Measurements from ENCODE around the gene HEMK1. TPM values are rescaled to one million over a fixed set of nuclear protein-coding genes. Genes with fewer than 3 reads are reported as not detected.

HEMK1 gene
- total RNA-seq, 1 experiment from 2014 or later: 18.3 TPM

DNA sequence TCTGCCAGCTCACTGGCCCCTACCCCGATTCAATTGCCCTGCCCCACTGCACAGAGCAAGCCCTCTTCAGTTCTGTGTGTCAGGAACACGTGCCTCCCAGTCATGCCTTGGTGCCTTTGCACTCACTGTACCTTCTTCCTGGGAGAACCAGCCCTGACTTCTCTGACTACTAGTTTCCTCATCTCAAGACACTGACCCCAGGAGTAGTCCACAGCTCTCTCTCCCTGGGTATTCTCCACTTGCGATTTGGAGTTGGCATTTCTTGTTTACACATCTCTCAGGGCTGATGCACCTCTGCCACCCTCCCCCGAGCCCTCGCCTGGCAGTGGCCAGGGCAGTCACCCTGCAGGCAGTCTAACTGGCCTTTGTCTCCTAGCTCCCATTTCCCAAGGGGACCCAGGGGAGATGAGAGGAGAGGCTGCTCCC lies 36.6 kb downstream of the HEMK1 start:
- in situ Hi-C loops (cut with HindIII; ENCODE audit: low pct_unique_long_range_greater_than_20kb, low sequenced_read_pairs): no loop called here
- DNase-seq (ENCODE audit: low read depth, low spot score): peak; percentile 58

DNA sequence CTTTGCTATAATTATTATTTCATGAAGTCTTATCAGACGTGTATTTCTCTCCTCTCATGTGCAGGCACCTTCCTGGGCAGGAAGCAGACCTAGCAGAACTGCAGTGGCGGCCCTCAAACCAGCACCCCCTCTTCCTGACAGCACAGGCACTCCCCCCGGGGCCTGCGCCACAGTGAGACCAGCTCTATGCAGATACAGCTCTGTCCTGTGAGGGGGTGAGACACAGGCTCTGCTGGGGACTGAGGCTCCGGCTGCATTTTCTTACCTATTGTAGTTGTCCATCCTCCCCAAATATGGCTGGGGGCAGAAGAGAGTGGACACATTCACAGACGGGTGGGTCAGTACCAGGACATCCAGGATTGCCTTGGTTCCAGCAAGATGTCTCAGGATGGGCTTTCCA lies 37.3 kb downstream of the HEMK1 start:
- in situ Hi-C loops (cut with HindIII; ENCODE audit: low pct_unique_long_range_greater_than_20kb, low sequenced_read_pairs): no loop called here
- no peak for DNase-seq (ENCODE audit: low read depth, low spot score)

DNA sequence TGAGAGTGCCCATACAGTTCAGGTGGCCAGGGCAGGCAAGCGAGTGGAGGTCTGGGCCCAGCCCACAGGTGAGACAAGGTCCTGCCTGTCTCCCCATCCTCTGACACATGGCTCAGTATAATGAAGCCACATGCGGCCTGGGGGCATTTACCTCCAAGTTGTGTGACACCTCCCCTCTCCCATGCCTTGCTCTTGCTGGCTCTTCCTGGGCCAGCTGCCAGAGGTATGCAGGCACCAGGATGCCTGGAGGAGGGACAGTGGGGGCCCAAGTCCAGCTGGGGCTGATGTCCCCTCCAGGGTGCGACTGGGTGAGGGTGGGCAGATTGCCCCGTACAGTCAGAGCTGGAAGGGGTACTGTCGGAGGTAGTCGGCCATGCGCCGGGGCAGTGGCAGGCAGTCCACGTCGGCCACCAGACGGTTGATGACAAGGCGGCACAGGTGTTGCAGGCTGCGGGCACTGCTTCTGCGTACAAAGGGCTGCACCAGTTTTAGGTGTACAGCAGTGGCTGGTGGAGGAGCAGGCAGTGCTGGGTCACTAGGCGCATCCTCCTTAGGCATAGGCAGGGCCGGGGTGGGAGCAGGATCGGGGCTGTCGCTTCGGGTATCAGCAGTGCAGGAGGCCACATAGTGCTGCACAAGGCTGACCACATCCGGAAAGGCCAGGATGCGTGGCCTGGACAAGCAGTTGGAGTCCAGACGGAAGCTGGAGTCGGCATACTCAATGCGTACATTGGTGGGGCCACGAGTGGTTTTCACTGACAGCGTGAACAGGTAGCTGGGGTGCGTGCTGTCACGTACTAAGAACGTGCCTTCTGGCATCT lies 38.2 kb downstream of the HEMK1 start:
- in situ Hi-C loops (cut with HindIII; ENCODE audit: low pct_unique_long_range_greater_than_20kb, low sequenced_read_pairs): no loop called here
- no peak for DNase-seq (ENCODE audit: low read depth, low spot score)

DNA sequence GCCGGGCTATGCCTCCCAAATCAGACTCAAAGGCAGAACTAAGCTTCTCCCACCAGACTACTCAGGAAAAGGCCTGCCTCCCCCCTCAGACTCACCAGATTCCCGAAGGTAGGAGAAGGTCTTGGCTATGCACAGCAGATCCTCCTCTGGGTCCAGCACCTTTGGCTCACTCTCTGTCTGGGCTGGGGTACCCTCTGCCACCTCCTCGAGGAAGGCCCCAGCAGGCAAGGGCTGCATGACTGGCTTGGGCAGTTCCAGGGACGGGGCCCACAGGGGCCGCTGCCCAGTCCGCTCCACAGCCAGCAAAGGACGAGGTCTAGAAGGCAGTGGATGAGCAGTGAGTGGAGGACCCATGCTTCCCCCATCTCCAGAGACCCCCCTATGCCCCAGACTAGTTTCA lies 39.0 kb downstream of the HEMK1 start:
- in situ Hi-C loops (cut with HindIII; ENCODE audit: low pct_unique_long_range_greater_than_20kb, low sequenced_read_pairs): no loop called here
- no peak for DNase-seq (ENCODE audit: low read depth, low spot score)

DNA sequence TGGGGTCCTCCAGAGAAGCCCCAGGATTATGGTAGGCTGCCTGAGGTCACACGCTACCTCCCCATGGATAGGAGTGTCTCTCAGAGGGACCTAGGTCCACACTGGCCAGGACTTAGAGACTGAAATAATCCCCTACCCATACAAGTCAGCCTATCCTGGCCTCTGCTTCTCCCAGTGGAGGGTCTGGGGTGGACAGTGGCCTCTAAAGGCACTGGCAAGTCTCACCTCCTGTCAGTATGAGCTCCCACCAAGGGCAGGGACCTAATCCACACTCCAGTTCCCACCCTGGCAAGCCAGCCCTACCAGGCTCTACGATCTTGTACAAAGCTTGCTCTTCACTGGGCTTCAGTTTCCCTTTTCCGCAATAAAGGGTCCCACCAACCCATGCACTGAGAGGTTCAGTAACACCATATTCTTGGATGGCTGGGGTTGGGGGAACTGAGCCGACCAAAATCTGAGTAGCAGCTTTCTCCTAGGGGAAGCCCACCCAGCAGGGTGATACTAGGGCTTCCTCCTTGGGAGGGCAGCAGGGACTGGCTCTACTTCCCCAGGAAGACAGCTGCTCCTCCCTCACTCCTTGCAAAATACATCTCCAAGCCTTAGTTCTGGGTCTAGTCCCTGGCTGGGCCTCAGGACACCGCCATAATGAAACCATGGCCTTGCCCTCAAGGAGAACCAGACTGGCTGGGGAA lies 39.9 kb downstream of the HEMK1 start:
- DNase-seq (ENCODE audit: low read depth, low spot score): no peak
- in situ Hi-C loops (cut with HindIII; ENCODE audit: low pct_unique_long_range_greater_than_20kb, low sequenced_read_pairs): no loop called here

DNA sequence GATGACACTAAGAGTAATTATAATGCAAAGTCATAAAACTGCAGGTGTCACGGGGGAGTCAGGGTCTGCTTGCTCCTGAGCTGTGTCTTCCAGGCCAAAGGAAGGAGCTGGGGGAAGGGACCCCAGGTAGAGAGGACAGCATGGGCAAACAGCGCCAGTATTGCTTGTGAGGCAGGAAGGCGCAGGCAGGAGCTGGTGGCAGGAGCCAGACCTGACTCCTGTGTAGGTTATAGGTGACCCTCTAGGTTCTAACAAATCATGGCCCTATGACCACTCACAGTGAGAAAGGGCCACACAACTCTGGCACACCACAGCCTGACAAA lies 40.4 kb downstream of the HEMK1 start:
- in situ Hi-C loops (cut with HindIII; ENCODE audit: low pct_unique_long_range_greater_than_20kb, low sequenced_read_pairs): no loop called here
- no peak for DNase-seq (ENCODE audit: low read depth, low spot score)

DNA sequence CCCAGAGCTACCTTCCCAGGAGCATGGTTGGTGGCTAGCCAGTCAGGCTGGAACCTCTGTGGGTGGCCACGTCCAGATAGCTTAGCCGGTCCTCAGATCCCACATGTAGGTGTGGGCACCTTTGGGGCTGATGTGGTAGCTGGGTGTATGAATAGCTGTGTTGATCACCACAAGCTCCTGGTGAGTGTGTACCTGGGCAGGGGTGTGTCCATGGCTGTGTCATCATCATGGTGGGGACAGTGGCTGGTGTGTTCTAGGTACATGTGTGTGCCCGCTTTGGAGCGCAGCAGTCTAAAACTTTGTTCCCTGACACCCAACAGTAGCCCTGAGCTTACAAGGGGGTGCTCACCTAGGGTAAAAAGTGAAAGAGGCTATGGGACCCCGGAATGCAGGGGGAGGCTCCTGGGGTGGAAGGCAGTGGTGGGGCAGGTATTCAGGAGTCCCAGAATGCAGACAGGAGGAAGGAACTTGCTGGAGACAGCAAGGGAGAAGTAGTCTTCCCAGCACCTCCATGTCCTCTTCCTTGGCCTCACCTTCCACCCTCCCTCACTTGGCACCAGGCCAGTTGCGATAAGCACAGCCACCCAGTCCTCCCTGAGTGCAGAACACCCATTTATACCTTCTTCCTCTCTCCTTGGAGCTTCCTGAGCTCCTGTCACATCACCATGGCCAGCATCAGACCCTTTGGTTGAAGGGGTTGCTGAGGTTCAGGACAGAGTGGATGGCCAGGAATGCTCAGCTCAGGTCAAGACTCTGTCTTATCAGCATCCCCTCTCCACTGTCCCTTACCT lies 41.1 kb downstream of the HEMK1 start:
- in situ Hi-C loops (cut with HindIII; ENCODE audit: low pct_unique_long_range_greater_than_20kb, low sequenced_read_pairs): no loop called here
- DNase-seq (ENCODE audit: low read depth, low spot score): no peak

DNA sequence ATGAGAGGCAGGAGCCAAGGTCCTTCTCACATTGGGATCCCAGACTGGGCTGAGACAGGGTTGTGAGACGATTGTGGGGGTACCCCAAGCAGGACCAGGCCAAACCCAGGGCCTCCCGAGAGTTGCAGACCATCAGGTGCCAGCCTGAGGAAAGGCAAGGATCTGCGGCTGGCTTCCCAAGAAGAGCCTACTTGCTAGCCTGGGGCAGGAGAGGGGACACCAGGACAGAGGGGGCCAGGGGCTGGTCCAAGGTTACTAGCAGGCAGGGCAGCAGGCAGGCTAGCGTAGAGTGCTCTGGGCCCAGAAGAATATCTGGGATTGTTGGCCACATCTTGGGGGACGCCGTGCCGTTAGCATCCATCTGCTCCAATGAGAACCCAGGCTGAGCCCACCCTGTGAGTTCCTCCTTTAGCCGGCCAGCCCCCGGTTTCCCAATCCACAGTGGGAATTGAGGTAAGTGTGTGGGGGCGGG lies 41.7 kb downstream of the HEMK1 start:
- no peak for DNase-seq (ENCODE audit: low read depth, low spot score)
- in situ Hi-C loops (cut with HindIII; ENCODE audit: low pct_unique_long_range_greater_than_20kb, low sequenced_read_pairs): no loop called here

DNA sequence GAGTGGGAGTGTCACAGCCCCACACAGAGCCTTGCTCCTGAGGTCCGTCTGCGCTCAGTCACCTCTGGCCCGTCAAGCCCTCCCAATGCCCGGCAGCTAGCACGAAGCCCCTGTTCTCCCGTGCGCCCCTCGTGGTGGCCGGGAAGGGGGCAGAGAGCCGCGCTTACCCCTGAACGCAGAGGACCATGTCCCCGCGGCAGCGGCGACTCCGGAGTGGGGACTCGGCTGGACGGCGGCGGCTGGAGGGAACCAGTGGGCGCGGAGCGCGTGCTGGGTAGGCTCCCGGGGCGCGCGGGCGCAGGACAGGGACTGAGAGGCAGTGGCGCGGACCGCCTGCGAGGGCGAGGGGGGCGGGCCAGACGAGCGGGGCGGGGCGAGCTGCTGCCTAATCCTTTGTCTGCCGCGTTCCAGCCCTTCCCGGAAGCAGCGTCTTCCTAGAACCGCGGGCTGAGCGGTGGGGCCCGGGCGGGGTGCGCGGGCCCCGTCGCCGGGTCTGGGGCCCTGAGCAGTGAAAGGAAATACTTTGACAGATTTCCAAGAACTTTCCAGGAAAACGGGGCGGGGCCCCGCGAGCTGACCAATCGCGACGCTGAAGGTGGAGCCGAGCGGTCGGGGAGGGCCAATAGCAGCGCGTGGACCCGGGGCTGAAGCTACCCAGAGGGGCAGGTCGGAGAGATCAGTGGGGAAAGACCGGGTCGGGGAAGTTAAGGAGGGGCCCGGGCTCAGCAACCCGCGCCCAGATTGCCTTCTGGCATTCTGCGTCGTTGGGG lies 42.3 kb downstream of the HEMK1 start, which contains the start of gene CISH:
Gene CISH (minus strand): TSS at position 311 of the 770 bp plus-strand sequence. CDS start 124 bp downstream, at position 187.
- DNase-seq (ENCODE audit: low read depth, low spot score): peak; percentile 84
- in situ Hi-C loops (cut with HindIII; ENCODE audit: low pct_unique_long_range_greater_than_20kb, low sequenced_read_pairs): no loop called here

DNA sequence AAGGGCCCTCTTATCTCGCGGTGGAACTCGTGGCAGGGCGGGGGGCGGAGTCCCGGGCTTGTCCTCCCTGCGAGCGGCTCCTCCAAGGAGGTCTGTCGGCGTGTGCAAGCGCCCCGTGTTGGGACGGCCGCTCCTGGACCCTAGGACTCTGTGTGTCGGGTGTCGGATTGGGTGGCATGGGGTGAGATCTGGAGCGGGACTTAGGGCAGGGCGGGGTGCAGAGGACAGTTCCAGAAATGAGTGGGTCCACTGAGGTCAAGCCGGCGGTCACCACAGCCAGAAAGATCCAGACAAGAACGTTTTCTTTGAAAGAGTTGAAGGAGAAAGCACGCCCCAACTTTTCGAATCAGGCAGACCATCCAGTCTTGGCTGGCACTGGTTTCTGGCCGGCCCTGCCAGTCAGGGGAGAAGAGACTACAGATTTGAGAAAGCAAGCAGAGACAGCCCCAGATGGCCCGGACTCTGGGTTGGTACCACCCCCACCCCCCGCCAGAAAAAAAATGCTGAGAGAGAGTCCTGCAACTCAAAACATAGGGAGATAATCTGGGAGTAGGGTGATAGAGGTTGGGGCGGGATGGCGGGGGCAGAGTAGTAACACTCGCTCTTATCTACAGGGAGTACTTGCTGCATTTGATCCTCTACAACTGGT lies 43.0 kb downstream of the HEMK1 start:
- no peak for DNase-seq (ENCODE audit: low read depth, low spot score)
- in situ Hi-C loops (cut with HindIII; ENCODE audit: low pct_unique_long_range_greater_than_20kb, low sequenced_read_pairs): no loop called here

DNA sequence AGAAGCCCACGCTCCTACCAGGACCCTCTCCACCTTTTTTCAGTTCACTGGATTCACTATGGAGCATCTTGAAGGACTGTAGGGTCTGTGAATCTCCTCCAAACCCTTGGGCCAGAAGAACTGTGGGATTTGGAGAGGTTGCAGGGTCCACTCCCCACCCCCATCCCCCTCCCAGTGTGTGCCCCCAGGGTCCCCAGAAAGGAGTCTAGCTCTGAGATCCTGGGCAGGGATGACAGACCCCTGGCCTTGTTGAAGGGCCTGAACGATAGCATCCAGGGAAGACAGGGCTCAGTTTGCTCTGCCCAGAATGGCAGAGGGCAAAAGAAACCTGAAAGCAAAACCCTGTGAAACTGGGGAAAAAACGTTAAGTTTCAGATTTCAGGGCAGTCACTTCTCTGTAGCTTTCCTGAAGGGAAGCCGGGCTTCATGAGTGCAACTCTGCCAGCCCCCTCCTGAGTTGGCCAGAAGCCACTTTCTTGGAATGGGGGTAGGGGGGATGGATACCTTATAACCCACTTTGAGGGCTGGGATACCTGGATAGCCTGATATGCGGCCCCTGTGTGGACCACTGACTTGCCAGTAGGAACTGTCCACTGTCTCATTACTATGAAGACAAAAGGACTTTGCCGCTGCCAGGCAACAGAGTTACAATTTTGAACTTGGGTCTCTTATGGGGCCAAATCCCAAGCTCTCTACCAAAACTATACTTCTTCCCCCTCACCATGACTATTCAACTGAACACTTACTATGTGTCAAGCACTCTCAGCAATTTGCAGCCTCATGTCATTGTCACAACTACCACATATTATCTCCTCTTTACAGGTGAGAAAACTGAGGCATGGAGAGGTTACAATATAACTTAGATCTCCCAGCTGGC lies 43.9 kb downstream of the HEMK1 start:
- in situ Hi-C loops (cut with HindIII; ENCODE audit: low pct_unique_long_range_greater_than_20kb, low sequenced_read_pairs): no loop called here
- DNase-seq (ENCODE audit: low read depth, low spot score): no peak

DNA sequence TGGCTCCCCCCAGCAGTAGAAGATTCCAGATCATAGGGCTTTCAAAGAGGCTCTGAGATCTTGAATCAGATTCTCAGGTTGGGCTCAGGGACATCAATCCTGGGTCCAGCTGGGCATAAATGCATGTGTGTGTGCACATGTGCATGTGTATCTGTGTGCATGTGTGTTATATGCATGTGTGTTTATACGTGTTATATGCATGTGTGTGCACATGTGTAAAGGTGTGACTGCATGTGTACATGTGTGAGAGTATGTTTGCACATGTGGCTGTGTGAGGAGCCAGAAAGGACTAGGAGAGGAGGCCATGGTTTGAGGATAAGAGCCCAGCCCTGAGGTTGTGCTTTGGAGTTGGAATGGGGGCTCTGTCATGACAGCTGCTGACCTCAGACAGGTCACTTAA lies 45.9 kb downstream of the HEMK1 start:
- no peak for DNase-seq (ENCODE audit: low read depth, low spot score)
- in situ Hi-C loops (cut with HindIII; ENCODE audit: low pct_unique_long_range_greater_than_20kb, low sequenced_read_pairs): no loop called here

DNA sequence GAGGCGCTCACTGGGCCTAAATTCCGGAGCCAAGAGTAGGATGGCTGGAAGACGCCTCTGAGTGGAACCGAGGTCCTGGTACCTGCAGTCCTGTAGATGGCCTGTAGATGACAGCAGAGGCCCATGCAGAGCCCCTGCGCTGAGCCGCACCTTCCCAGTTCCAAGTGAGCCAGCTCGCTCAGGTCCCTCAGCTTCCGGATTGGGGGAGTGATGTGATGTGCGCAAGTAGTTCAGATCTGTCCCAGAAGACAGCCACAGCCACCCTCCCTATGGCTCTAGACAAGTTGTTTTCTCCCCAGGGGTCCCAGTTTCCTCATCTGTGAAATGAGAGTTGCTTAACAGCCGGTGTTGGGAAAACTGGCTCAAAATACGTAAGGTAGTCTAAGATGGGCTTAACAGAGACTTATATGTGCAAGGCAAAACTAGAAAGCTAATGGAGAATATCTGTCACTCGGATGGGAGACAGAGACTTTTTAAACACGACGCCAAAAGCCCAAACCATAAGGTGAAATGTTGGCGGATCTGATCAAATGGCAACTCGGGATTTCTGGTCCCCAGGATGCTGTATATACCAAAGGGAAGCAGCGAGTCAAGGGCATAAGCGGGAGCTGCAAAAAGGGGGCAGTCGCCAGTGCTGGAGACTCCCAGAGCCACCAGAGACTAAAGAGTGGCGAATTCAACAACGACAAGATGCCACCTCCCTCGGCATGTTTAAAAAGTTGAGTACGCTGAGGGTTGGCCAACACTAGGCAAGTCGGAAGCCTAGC lies 46.9 kb downstream of the HEMK1 start:
- DNase-seq (ENCODE audit: low read depth, low spot score): peak; percentile 86
- in situ Hi-C loops (cut with HindIII; ENCODE audit: low pct_unique_long_range_greater_than_20kb, low sequenced_read_pairs): no loop called here

DNA sequence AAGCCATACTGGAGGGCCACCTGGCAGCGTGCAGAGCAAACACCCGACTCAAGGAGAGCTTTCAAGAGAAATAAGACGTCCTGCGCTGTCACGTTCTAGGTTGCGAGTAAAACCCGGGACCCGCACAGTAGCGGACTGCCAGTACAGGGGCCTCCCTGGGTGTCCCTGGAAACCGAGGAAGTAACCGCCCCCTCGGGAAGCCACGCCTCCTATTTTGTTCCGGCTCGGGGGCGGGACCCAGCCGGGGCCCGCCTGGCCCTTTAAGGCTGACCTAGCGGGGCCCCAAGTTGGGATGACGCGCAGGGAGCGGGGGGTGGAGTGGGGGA lies 47.4 kb downstream of the HEMK1 start:
- DNase-seq (ENCODE audit: low read depth, low spot score): peak; percentile 89
- in situ Hi-C loops (cut with HindIII; ENCODE audit: low pct_unique_long_range_greater_than_20kb, low sequenced_read_pairs): no loop called here

DNA sequence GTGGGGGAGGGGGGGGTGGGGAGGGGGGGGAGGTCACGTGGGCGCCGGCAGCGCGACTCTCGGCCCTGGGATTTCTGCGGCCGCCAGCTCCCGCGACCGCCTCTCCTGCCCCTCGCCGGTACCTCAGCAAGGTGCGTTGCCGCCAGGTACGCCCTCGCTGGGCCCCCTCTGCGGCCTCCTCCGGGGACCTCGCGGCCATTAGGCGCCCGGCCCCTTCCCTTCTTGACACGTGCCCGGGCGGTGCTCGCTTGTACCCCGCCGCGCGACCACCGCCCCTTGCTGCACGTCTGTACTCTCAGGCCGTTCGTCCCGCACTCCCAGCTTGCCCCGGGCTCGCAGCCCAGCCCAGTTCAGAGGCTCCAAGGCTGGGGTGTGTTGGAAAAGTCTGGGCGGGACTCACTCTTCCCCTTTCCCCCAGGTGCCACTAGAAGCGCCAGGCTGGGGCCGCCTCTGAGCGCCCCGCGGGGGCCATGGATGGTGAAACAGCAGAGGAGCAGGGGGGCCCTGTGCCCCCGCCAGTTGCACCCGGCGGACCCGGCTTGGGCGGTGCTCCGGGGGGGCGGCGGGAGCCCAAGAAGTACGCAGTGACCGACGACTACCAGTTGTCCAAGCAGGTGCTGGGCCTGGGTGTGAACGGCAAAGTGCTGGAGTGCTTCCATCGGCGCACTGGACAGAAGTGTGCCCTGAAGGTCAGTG lies 47.9 kb downstream of the HEMK1 start, which contains the start of gene MAPKAPK3:
Gene MAPKAPK3 (plus strand): TSS at position 56 of the 696 bp plus-strand sequence. CDS start 415 bp downstream, at position 471.
- no peak for DNase-seq (ENCODE audit: low read depth, low spot score)
- in situ Hi-C loops (cut with HindIII; ENCODE audit: low pct_unique_long_range_greater_than_20kb, low sequenced_read_pairs): no loop called here

All from SK-MEL-5 (cell line).